Progenitor cell of endocrine pancreas (in vitro differentiated cells): ENCODE results near the gene ST3GAL3. TPM values are rescaled to one million over a fixed set of nuclear protein-coding genes. Genes with fewer than 3 reads are reported as not detected.

ENCODE experiments used
- DNase-seq: peaks from one replicate; pipeline ENCODE4 v3.0.0; 2021; ENCODE audit warnings: low spot score; ENCODE audit not compliant: unreplicated experiment
- H3K27ac Mint-ChIP-seq: 2 replicates; pipeline ENCODE4 v1.8.0; 2021; ENCODE audit warnings: mild to moderate bottlenecking, moderate library complexity, mixed read lengths
- H3K27me3 Mint-ChIP-seq: 2 replicates; pipeline ENCODE4 v1.8.0; 2021; ENCODE audit warnings: mixed read lengths
- H3K36me3 Mint-ChIP-seq: 2 replicates; pipeline ENCODE4 v1.8.0; 2022; ENCODE audit warnings: mixed read lengths; ENCODE audit not compliant: insufficient read depth
- H3K4me1 Mint-ChIP-seq: 2 replicates; pipeline ENCODE4 v1.8.0; 2021; ENCODE audit warnings: low read depth, mixed read lengths
- H3K4me3 Mint-ChIP-seq: 2 replicates; pipeline ENCODE4 v1.8.0; 2021; ENCODE audit warnings: low read depth, mild to moderate bottlenecking, moderate library complexity, mixed read lengths
- H3K9me3 Mint-ChIP-seq: 2 replicates; pipeline ENCODE4 v1.8.0; 2021; ENCODE audit warnings: low read depth, mixed read lengths
- total RNA-seq: library from RNA; stranded (reverse); gene quantifications from 2 replicates; pipeline ENCODE4 v1.2.1, GENCODE V29; 2021
- TF ChIP-seq, protein P1 (sequence below): fragments of 200-600 bp; sonication (generic); IDR thresholded peaks from one replicate; pipeline ENCODE4 v1.5.0; 2021; ENCODE audit warnings: antibody characterized with exemption, mild to moderate bottlenecking; ENCODE audit not compliant: unreplicated experiment

The ST3GAL3 gene
- total RNA-seq, 1 donor from 2014 or later = 14.9 TPM

DNA sequence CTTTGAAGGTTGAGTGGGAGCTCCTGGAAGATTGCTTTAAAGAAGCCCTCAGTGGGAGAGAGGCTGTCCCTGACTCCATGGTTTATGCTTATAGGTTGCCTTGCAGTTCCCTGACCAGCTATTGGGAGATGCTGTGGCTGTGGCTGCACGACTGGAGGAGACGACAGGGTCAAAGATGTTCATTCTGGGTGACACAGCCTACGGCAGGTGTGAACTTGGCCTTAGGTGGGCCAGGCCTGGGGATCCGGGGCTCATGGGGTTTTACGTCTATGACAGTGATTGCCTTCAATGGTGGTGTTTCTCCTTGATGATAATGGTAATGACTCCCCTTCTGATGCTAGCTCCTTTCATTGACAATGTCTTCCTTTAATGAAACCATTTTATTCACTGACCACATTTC is 263.2 kb downstream of the ST3GAL3 start:
- Mint-ChIP-seq H3K27ac (peak overlapping the region; percentile 79), H3K9me3 (no peaks in the 10 kb centered on the region), H3K4me3 (peak overlapping the region; percentile 95), H3K27me3 (no peaks in the 10 kb centered on the region), H3K36me3 (peaks cover 3% of the 10 kb centered on the region), H3K4me1 (peaks cover 20% of the 10 kb centered on the region)
- TF ChIP-seq, protein P1, sequence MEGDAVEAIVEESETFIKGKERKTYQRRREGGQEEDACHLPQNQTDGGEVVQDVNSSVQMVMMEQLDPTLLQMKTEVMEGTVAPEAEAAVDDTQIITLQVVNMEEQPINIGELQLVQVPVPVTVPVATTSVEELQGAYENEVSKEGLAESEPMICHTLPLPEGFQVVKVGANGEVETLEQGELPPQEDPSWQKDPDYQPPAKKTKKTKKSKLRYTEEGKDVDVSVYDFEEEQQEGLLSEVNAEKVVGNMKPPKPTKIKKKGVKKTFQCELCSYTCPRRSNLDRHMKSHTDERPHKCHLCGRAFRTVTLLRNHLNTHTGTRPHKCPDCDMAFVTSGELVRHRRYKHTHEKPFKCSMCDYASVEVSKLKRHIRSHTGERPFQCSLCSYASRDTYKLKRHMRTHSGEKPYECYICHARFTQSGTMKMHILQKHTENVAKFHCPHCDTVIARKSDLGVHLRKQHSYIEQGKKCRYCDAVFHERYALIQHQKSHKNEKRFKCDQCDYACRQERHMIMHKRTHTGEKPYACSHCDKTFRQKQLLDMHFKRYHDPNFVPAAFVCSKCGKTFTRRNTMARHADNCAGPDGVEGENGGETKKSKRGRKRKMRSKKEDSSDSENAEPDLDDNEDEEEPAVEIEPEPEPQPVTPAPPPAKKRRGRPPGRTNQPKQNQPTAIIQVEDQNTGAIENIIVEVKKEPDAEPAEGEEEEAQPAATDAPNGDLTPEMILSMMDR = no peak
- DNase-seq = no peak

DNA sequence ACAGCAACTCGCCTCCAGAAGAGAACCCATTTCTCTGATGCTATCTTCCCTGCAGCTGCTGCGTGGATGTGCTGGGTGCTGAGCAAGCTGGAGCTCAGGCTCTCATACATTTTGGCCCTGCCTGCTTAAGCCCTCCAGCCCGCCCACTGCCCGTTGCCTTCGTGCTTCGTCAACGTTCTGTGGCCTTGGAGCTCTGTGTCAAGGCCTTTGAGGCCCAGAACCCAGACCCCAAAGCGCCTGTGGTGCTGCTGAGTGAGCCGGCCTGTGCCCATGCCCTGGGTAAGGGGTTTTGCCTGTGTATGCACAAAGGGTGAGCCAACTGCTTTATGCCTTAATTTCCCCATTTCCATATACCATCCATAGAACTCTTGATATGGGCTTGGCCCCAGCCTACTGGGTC is 263.6 kb downstream of the ST3GAL3 start:
- Mint-ChIP-seq H3K9me3 (no peaks in the 10 kb centered on the region), H3K4me3 (peak overlapping the region; percentile 95), H3K4me1 (peaks cover 23% of the 10 kb centered on the region), H3K27ac (no peak overlapping the region), H3K36me3 (peaks cover 3% of the 10 kb centered on the region), H3K27me3 (no peaks in the 10 kb centered on the region)
- TF ChIP-seq, protein P1 = no peak
- no peak for DNase-seq

DNA sequence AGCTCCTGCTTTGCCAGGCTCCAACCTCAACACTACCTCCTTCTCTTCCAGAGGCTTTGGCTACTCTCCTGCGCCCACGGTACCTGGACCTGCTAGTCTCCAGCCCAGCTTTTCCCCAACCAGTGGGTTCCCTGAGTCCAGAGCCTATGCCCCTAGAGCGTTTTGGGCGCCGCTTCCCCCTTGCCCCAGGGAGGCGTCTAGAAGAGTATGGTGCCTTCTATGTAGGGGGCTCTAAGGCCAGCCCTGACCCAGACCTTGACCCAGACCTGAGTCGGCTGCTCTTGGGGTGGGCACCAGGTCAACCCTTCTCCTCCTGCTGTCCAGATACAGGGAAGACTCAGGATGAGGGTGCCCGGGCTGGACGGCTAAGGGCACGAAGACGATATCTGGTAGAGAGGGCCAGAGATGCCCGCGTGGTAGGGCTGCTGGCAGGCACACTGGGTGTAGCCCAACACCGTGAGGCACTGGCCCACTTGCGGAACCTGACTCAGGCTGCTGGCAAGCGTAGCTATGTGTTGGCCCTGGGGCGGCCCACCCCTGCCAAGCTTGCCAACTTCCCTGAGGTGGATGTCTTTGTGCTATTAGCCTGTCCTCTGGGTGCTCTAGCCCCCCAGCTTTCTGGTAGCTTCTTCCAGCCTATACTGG is 264.1 kb downstream of the ST3GAL3 start:
- Mint-ChIP-seq H3K27me3 (no peaks in the 10 kb centered on the region), H3K4me1 (peaks cover 24% of the 10 kb centered on the region), H3K4me3 (peak overlapping the region; percentile 95), H3K9me3 (no peaks in the 10 kb centered on the region), H3K36me3 (peaks cover 4% of the 10 kb centered on the region), H3K27ac (no peak overlapping the region)
- TF ChIP-seq, protein P1 = no peak
- DNase-seq = no peak

DNA sequence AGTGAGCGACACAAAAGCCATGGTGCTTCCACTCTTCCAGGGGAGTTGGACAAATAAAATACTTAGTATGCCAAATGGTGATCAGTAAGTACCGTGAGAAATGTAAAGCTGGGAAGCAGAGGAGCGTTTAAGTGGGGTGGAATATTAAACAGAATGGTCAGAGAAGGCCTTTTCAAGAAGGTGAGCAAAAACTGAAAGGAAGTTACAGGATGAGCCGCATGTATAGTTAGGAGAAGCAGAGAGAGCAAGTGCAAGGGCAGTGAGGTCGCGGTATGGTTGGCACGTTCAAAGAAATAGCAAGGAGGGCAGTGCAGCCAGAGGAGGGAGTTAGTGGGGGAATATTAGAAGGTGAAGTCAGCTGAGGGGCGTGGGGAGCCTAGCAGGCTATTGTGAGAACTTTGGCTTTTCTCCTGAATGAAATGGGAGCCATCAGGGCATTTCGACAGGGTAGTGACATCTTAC is 266.7 kb downstream of the ST3GAL3 start:
- no peak for DNase-seq
- Mint-ChIP-seq H3K4me1 (peaks cover 39% of the 10 kb centered on the region), H3K36me3 (peaks cover 8% of the 10 kb centered on the region), H3K4me3 (peak overlapping the region; percentile 90), H3K27me3 (no peaks in the 10 kb centered on the region), H3K27ac (peak overlapping the region; percentile 93), H3K9me3 (no peaks in the 10 kb centered on the region)
- TF ChIP-seq, protein P1 = no peak

DNA sequence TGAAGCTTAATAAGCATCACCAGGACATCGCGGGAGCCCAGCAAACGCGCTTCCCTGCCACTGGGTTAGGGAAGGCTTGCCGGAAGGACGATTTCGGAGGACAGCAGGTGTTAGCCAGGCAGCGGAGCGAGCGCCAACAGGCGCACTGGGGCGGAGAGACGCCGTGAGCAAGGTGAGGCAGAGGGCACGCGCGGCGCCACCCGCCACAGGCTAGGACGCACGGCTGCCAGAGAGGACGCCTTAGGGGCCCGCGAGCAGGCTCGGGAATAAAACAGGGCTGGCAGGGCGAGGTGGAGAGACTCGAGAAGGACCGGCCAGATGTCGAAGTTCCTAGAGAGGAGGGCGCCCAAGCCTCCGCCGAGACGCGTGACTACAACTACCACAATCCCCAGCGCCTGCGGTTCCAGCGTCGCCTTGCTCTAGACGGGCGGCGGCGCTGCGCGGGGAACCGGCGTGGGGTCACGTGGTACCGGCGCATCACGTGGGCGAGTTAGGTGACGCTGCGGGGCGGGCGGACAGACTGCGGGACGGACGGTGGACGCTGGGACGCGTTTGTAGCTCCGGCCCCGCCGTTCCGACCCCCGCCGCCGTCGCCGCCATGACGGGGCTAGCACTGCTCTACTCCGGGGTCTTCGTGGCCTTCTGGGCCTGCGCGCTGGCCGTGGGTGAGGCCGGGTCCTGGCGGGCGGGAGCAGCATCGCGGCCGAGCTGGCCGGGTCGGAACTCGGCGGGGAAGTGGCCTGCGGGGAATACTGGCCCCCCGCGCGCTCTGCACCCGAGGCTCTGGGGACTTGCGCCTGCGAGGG is 267.3 kb downstream of the ST3GAL3 start, which contains the start of gene ATP6V0B:
TSS of gene ATP6V0B (plus strand) at position 518 of the 806 bp plus-strand sequence. CDS start at position 599, 81 bp downstream.
- DNase-seq = peak; percentile 84
- Mint-ChIP-seq H3K36me3 (peaks cover 8% of the 10 kb centered on the region), H3K4me3 (peak within 1 kb of the TSS; percentile 90), H3K9me3 (no peaks in the 10 kb centered on the region), H3K4me1 (peaks cover 37% of the 10 kb centered on the region), H3K27me3 (no peaks in the 10 kb centered on the region), H3K27ac (peak within 1 kb of the TSS; percentile 94)
- TF ChIP-seq, protein P1 = no peak
